ENCODE results near the gene SPECC1L.
A peak's percentile ranks its signal among the peaks of the same experiment; 100 is the strongest.

SPECC1L gene

GRCh38 chr22:24353121-24353520 is 82.5 kb downstream of the SPECC1L start:
- Histone ChIP-seq H3K27me3 (ENCODE audit: control insufficient read depth, insufficient read depth, low read length) (no peaks in the 10 kb centered on the region), H3K4me3 (ENCODE audit: low read length) (no peak overlapping the region), H3K4me2 (ENCODE audit: low read length) (no peak overlapping the region), H3K9ac (ENCODE audit: low read depth, low read length) (no peak overlapping the region), H3K36me3 (ENCODE audit: insufficient read depth, low read length) (peaks cover 60% of the 10 kb centered on the region), H3K4me1 (ENCODE audit: control insufficient read depth, insufficient read depth, low read length) (no peaks in the 10 kb centered on the region), H3K9me3 (replicated peaks; ENCODE audit: low read length) (peaks cover 3% of the 10 kb centered on the region)

GRCh38 chr22:24355574-24355973 is 84.9 kb downstream of the SPECC1L start:
- H3K9ac ChIP-seq (ENCODE audit: low read depth, low read length): no peak overlapping the region
- H3K27me3 ChIP-seq (ENCODE audit: control insufficient read depth, insufficient read depth, low read length): no peaks in the 10 kb centered on the region
- peaks cover 57% of the 10 kb centered on the region for H3K36me3 ChIP-seq (ENCODE audit: insufficient read depth, low read length)
- H3K4me2 ChIP-seq (ENCODE audit: low read length): no peak overlapping the region
- H3K4me3 ChIP-seq (ENCODE audit: low read length): no peak overlapping the region
- H3K4me1 ChIP-seq (ENCODE audit: control insufficient read depth, insufficient read depth, low read length): no peaks in the 10 kb centered on the region
- H3K9me3 ChIP-seq (replicated peaks; ENCODE audit: low read length): peaks cover 3% of the 10 kb centered on the region

GRCh38 chr22:24357547-24357946 is 86.9 kb downstream of the SPECC1L start:
- Histone ChIP-seq H3K9me3 (replicated peaks; ENCODE audit: low read length) (peaks cover 3% of the 10 kb centered on the region), H3K4me2 (ENCODE audit: low read length) (no peak overlapping the region), H3K9ac (ENCODE audit: low read depth, low read length) (no peak overlapping the region), H3K27me3 (ENCODE audit: control insufficient read depth, insufficient read depth, low read length) (no peaks in the 10 kb centered on the region), H3K4me3 (ENCODE audit: low read length) (no peak overlapping the region), H3K4me1 (ENCODE audit: control insufficient read depth, insufficient read depth, low read length) (no peaks in the 10 kb centered on the region), H3K36me3 (ENCODE audit: insufficient read depth, low read length) (peaks cover 41% of the 10 kb centered on the region)

- Histone ChIP-seq H3K27me3 (ENCODE audit: control insufficient read depth, insufficient read depth, low read length) (no peaks in the 10 kb centered on the region), H3K4me3 (ENCODE audit: low read length) (no peak overlapping the region), H3K36me3 (ENCODE audit: insufficient read depth, low read length) (peaks cover 43% of the 10 kb centered on the region), H3K4me1 (ENCODE audit: control insufficient read depth, insufficient read depth, low read length) (no peaks in the 10 kb centered on the region), H3K4me2 (ENCODE audit: low read length) (no peak overlapping the region), H3K9me3 (replicated peaks; ENCODE audit: low read length) (peaks cover 3% of the 10 kb centered on the region), H3K9ac (ENCODE audit: low read depth, low read length) (no peak overlapping the region)
Observed at GRCh38 chr22:24358105-24358836, 87.6 kb downstream of the SPECC1L start.

DNA sequence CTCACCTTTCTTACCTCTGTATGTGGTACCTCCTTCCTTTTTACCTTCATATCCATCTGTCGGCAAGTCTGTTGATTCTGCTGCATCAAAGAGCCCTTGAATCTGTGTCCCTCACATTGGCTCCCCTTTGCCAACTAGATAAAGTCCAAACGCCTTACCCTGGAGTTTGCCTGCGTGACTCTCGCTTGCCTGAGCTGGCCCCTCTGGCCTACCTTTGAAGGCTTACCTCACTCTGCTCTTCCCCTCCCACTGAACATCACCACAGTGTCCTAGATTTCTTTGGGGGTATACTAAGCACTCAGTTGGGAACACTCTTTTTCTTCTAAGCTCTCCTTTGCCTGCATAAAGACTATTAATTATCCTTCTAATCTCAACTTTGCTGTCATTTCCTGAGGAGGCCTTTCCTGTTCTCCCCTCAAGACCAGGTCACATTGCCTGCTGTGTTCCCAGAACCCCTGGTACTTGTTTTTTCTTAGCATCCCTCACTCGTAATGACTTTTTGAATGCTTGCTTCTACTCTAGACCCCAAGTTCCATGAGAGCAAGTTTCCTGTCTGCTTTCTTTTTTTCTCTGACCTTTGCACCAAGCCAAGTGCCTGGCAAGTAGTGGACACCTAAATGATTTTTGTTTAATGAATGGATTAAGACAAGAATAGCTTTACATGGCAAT is 89.0 kb downstream of the SPECC1L start:
- Histone ChIP-seq H3K9me3 (replicated peaks; ENCODE audit: low read length) (no peaks in the 10 kb centered on the region), H3K27me3 (ENCODE audit: control insufficient read depth, insufficient read depth, low read length) (no peaks in the 10 kb centered on the region), H3K4me3 (ENCODE audit: low read length) (no peak overlapping the region), H3K9ac (ENCODE audit: low read depth, low read length) (no peak overlapping the region), H3K4me1 (ENCODE audit: control insufficient read depth, insufficient read depth, low read length) (no peaks in the 10 kb centered on the region), H3K36me3 (ENCODE audit: insufficient read depth, low read length) (peaks cover 42% of the 10 kb centered on the region), H3K4me2 (ENCODE audit: low read length) (no peak overlapping the region)

GRCh38 chr22:24361976-24362646 is 91.5 kb downstream of the SPECC1L start:
- Histone ChIP-seq H3K9me3 (replicated peaks; ENCODE audit: low read length) (no peaks in the 10 kb centered on the region), H3K9ac (ENCODE audit: low read depth, low read length) (no peak overlapping the region), H3K27me3 (ENCODE audit: control insufficient read depth, insufficient read depth, low read length) (no peaks in the 10 kb centered on the region), H3K36me3 (ENCODE audit: insufficient read depth, low read length) (peaks cover 47% of the 10 kb centered on the region), H3K4me3 (ENCODE audit: low read length) (no peak overlapping the region), H3K4me2 (ENCODE audit: low read length) (no peak overlapping the region), H3K4me1 (ENCODE audit: control insufficient read depth, insufficient read depth, low read length) (no peaks in the 10 kb centered on the region)

GRCh38 chr22:24363243-24363642 is 92.6 kb downstream of the SPECC1L start:
- H3K4me1 ChIP-seq (ENCODE audit: control insufficient read depth, insufficient read depth, low read length): peaks cover 10% of the 10 kb centered on the region
- H3K27me3 ChIP-seq (ENCODE audit: control insufficient read depth, insufficient read depth, low read length): no peaks in the 10 kb centered on the region
- H3K36me3 ChIP-seq (ENCODE audit: insufficient read depth, low read length): peaks cover 52% of the 10 kb centered on the region
- no peak overlapping the region for H3K9ac ChIP-seq (ENCODE audit: low read depth, low read length)
- no peaks in the 10 kb centered on the region for H3K9me3 ChIP-seq (replicated peaks; ENCODE audit: low read length)
- no peak overlapping the region for H3K4me3 ChIP-seq (ENCODE audit: low read length)
- no peak overlapping the region for H3K4me2 ChIP-seq (ENCODE audit: low read length)

DNA sequence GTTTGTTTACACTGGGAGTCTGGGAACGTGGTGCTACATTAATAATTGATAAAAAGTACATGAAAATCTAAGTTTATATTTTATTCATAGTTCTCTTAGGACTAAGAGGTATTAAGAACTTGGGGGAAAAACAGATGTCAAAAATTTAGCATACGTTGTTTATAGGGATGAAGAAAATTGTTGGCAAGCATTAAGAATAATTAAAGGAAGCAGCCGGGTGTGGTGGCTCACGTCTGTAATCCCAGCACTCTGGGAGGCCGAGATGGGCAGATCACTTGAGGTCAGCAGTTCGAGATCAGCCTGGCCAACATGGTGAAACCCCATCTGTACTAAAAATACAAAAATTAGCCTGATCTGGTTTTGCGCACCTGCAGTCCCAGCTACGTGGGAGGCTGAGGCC is 96.1 kb downstream of the SPECC1L start:
- Histone ChIP-seq H3K27me3 (ENCODE audit: control insufficient read depth, insufficient read depth, low read length) (no peaks in the 10 kb centered on the region), H3K4me2 (ENCODE audit: low read length) (no peak overlapping the region), H3K36me3 (ENCODE audit: insufficient read depth, low read length) (peaks cover 62% of the 10 kb centered on the region), H3K9me3 (replicated peaks; ENCODE audit: low read length) (no peaks in the 10 kb centered on the region), H3K4me1 (ENCODE audit: control insufficient read depth, insufficient read depth, low read length) (peaks cover 10% of the 10 kb centered on the region), H3K4me3 (ENCODE audit: low read length) (no peak overlapping the region), H3K9ac (ENCODE audit: low read depth, low read length) (no peak overlapping the region)

- Histone ChIP-seq H3K9me3 (replicated peaks; ENCODE audit: low read length) (no peaks in the 10 kb centered on the region), H3K4me3 (ENCODE audit: low read length) (no peak overlapping the region), H3K9ac (ENCODE audit: low read depth, low read length) (no peak overlapping the region), H3K4me1 (ENCODE audit: control insufficient read depth, insufficient read depth, low read length) (peaks cover 10% of the 10 kb centered on the region), H3K4me2 (ENCODE audit: low read length) (peak overlapping the region; percentile 11), H3K36me3 (ENCODE audit: insufficient read depth, low read length) (peaks cover 61% of the 10 kb centered on the region), H3K27me3 (ENCODE audit: control insufficient read depth, insufficient read depth, low read length) (no peaks in the 10 kb centered on the region)
Observed at GRCh38 chr22:24367841-24368240, 97.2 kb downstream of the SPECC1L start.

DNA sequence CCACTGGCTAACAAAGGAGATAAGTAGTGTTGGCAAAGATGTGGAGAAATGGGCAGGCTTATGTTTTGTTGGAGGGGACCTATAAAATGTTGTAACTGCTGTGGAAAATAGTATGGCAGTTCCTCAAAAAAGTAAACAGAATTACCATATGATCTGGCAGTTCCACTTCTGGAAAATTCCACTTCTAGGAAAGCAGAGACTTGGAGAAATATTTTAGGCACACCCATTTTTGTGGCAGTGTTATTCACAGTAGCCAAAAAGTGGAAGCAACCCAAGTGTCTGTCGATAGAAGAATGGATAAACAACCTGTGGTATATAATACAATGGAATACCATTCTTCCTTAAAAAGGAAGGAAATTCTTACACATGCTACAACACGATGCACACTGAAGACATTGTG is 99.8 kb downstream of the SPECC1L start:
- H3K27me3 ChIP-seq (ENCODE audit: control insufficient read depth, insufficient read depth, low read length): no peaks in the 10 kb centered on the region
- no peaks in the 10 kb centered on the region for H3K9me3 ChIP-seq (replicated peaks; ENCODE audit: low read length)
- H3K4me2 ChIP-seq (ENCODE audit: low read length): no peak overlapping the region
- peaks cover 10% of the 10 kb centered on the region for H3K4me1 ChIP-seq (ENCODE audit: control insufficient read depth, insufficient read depth, low read length)
- no peak overlapping the region for H3K9ac ChIP-seq (ENCODE audit: low read depth, low read length)
- H3K36me3 ChIP-seq (ENCODE audit: insufficient read depth, low read length): peaks cover 53% of the 10 kb centered on the region
- no peak overlapping the region for H3K4me3 ChIP-seq (ENCODE audit: low read length)

DNA sequence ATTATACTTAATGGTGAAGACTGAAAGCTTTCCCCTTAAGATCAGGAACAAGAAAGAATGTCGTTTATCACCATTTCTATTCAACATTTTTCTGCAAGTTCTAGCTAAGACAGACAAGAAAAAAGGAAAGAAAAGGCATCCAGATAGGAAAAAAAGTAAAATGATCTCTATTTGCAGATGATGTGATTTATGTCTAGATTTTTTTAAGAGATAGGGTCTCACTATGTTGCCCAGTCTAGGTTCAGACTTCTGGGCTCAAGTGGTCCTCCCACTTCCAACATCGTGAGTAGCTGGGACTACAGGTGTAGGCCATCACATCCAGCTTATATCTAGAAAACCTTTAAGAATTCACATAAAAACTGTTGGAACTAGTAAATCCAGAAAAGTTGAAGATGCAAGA is 105.4 kb downstream of the SPECC1L start:
- Histone ChIP-seq H3K4me2 (ENCODE audit: low read length) (no peak overlapping the region), H3K4me1 (ENCODE audit: control insufficient read depth, insufficient read depth, low read length) (peaks cover 5% of the 10 kb centered on the region), H3K36me3 (ENCODE audit: insufficient read depth, low read length) (peaks cover 32% of the 10 kb centered on the region), H3K9me3 (replicated peaks; ENCODE audit: low read length) (no peaks in the 10 kb centered on the region), H3K4me3 (ENCODE audit: low read length) (no peak overlapping the region), H3K27me3 (ENCODE audit: control insufficient read depth, insufficient read depth, low read length) (no peaks in the 10 kb centered on the region), H3K9ac (ENCODE audit: low read depth, low read length) (no peak overlapping the region)
